Cardiac muscle cell (in vitro differentiated cells and primary cell): ENCODE data around the gene ZC3HAV1. TPM values are rescaled to one million over a fixed set of nuclear protein-coding genes. Genes with fewer than 3 reads are reported as not detected.
"Not testable (repeated sequence)": the region's sequence is repeated elsewhere in the genome, so short reads cannot be mapped to it uniquely, and the experiment has no call there.

ENCODE experiments used
- DNase-seq, 2 donors: peaks; one replicate each; pipeline versions ENCODE4 v3.0.0 to v3.0.0-alpha.2; 2010 to 2017; ENCODE audit warnings: low read depth in 1 of 2, low spot score in 1 of 2
- H3K27ac ChIP-seq: fragments of 200-600 bp; sonication (generic); 2 replicates; pipeline ENCODE4 v1.5.1; 2016
- H3K27me3 ChIP-seq: fragments of 200-600 bp; sonication (generic); 2 replicates; pipeline ENCODE4 v1.6.0; 2016; ENCODE audit warnings: control low read depth
- H3K36me3 ChIP-seq: fragments of 200-600 bp; sonication (generic); 2 replicates; pipeline ENCODE4 v1.5.1; 2016; ENCODE audit warnings: control low read depth
- H3K4me1 ChIP-seq: fragments of 200-600 bp; sonication (generic); 2 replicates; pipeline ENCODE4 v1.8.1; 2017; ENCODE audit warnings: low read depth, mild to moderate bottlenecking, mixed run types
- H3K4me3 ChIP-seq: fragments of 200-600 bp; sonication (generic); 2 replicates; pipeline ENCODE4 v1.5.1; 2016; ENCODE audit warnings: mild to moderate bottlenecking
- H3K9me3 ChIP-seq: fragments of 200-600 bp; sonication (generic); 2 replicates; pipeline ENCODE4 v1.5.1; 2017; ENCODE audit warnings: low read depth, mild to moderate bottlenecking, control low read depth
- polyA plus RNA-seq: library from polyadenylated mRNA; unstranded; fragments of >200 nt; fragmentation: Nextera tagmentation; extraction: Ambion mirVana; gene quantifications from 2 replicates; pipeline ENCODE4 v1.2.1, GENCODE V29; 2016
- total RNA-seq: library from RNA; depleted of rRNA; stranded (reverse); fragments of >200 nt; gene quantifications from 2 replicates; pipeline ENCODE4 v1.2.3, GENCODE V29; 2016
- TF ChIP-seq, protein P1 (sequence below): IDR thresholded peaks from 2 replicates; pipeline ENCODE4 v1.5.1; 2012; ENCODE audit warnings: low read depth, mild to moderate bottlenecking, low read length

ZC3HAV1 gene
- total and polyA plus RNA-seq, 2 experiments from 2014 or later: 13.8 to 18.6 TPM

DNA sequence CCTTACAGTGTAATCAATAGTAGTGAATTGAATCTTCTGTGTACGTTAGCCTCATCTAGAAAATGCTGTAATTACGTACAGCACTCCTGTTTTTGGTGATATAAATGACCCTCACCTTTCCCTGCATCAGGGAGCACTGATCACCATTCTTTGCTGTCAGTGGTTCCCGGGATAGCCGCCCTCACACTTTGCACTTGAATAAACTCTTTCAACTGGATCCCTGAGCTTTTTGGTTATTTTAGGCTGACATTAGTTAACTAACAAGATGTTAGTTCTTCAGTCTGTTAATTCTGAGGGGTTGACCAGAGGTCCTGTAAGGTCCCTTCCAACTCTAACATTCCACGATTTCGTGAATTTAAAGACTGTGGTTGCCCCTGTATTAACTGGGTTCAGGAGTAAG, 23.4 kb upstream of the ZC3HAV1 start:
- TF ChIP-seq, protein P1, sequence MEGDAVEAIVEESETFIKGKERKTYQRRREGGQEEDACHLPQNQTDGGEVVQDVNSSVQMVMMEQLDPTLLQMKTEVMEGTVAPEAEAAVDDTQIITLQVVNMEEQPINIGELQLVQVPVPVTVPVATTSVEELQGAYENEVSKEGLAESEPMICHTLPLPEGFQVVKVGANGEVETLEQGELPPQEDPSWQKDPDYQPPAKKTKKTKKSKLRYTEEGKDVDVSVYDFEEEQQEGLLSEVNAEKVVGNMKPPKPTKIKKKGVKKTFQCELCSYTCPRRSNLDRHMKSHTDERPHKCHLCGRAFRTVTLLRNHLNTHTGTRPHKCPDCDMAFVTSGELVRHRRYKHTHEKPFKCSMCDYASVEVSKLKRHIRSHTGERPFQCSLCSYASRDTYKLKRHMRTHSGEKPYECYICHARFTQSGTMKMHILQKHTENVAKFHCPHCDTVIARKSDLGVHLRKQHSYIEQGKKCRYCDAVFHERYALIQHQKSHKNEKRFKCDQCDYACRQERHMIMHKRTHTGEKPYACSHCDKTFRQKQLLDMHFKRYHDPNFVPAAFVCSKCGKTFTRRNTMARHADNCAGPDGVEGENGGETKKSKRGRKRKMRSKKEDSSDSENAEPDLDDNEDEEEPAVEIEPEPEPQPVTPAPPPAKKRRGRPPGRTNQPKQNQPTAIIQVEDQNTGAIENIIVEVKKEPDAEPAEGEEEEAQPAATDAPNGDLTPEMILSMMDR: no peak
- Histone ChIP-seq H3K4me3 (peak overlapping the region; percentile 51), H3K9me3 (no peaks in the 10 kb centered on the region), H3K27ac (no peak overlapping the region), H3K27me3 (peaks cover 6% of the 10 kb centered on the region), H3K36me3 (no peaks in the 10 kb centered on the region), H3K4me1 (no peaks in the 10 kb centered on the region)
- no peak for DNase-seq

DNA sequence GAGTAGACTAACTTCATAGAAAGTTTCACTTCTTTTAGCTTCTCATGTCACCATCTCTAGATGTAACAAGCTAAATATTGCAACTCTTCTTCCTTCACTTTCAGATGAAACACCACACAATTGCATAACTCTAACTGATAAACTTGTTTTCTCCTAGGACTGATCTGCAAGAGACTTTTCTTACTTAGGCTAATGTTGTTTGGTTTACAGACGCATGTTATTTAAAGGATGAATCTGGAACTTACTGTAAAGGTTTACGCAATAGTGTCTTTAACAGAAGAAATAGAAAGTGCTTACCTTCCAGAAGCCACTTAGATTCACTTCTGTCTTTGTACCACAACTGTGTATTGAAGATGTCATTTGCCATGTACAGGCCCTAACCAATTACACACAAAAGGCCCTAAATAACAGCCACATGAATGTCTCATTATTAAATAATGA, 22.1 kb upstream of the ZC3HAV1 start:
- H3K27me3 ChIP-seq: peaks cover 6% of the 10 kb centered on the region
- H3K4me1 ChIP-seq: no peaks in the 10 kb centered on the region
- H3K9me3 ChIP-seq: no peaks in the 10 kb centered on the region
- no peak for DNase-seq
- TF ChIP-seq, protein P1: no peak
- no peak overlapping the region for H3K4me3 ChIP-seq
- H3K27ac ChIP-seq: no peak overlapping the region
- no peaks in the 10 kb centered on the region for H3K36me3 ChIP-seq

DNA sequence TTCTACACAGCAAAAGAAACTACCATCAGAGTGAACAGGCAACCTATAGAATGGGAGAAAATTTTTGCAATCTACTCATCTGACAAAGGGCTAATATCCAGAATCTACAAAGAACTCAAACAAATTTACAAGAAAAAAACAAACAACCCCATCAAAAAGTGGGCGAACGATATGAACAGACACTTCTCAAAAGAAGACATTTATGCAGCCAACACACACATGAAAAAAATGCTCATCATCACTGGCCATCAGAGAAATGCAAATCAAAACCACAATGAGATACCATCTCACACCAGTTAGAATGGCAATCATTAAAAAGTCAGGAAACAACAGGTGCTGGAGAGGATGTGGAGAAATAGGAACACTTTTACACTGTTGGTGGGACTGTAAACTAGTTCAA, 20.3 kb upstream of the ZC3HAV1 start:
- H3K27ac ChIP-seq, H3K9me3 ChIP-seq, H3K4me3 ChIP-seq, H3K27me3 ChIP-seq, H3K36me3 ChIP-seq, H3K4me1 ChIP-seq, DNase-seq: not testable (repeated sequence)

DNA sequence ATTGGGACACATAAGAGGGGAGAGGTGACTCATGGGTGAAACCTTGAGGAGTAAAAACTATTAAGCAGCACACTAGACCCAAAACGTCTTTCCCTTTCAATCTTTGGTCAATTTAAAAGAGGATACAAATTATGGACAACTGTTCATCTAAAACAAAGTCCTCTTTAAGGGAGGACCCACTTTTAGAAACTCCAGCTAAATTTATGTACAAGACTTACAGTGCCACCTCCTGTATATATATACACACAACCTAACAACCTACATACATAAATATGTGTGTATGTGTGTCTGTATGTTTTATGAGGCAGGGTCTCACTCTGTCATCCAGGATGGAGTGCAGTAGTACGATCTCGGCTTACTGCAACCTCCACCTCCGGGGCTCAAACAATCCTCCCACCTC, 18.1 kb upstream of the ZC3HAV1 start:
- peak in 1 of 2 donors; percentile 14 for DNase-seq
- Histone ChIP-seq H3K36me3 (no peaks in the 10 kb centered on the region), H3K27ac (no peak overlapping the region), H3K4me3 (no peak overlapping the region), H3K4me1 (no peaks in the 10 kb centered on the region), H3K9me3 (no peaks in the 10 kb centered on the region), H3K27me3 (peaks cover 6% of the 10 kb centered on the region)
- TF ChIP-seq, protein P1: no peak

DNA sequence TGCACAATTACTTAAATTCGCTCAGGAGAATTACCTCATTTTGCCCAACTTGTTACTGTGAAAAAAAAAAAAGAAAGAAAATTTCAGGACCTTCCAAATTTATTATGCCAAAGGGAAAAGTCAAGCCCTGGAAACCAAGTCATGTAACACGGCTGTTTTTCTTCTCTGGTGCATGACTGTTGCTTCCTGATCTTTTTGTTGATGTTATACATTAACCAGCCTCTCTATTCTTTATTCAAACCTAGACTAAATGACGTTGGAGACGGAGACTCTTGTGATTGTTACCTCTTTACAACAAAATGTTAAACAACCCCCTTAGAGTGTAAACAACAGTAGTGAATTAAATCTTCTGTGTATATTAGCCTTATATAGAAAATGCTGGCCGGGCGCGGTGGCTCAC, 16.1 kb upstream of the ZC3HAV1 start:
- Histone ChIP-seq H3K4me3 (no peak overlapping the region), H3K9me3 (no peaks in the 10 kb centered on the region), H3K4me1 (no peaks in the 10 kb centered on the region), H3K36me3 (no peaks in the 10 kb centered on the region), H3K27me3 (no peaks in the 10 kb centered on the region), H3K27ac (no peak overlapping the region)
- TF ChIP-seq, protein P1: no peak
- no peak for DNase-seq

DNA sequence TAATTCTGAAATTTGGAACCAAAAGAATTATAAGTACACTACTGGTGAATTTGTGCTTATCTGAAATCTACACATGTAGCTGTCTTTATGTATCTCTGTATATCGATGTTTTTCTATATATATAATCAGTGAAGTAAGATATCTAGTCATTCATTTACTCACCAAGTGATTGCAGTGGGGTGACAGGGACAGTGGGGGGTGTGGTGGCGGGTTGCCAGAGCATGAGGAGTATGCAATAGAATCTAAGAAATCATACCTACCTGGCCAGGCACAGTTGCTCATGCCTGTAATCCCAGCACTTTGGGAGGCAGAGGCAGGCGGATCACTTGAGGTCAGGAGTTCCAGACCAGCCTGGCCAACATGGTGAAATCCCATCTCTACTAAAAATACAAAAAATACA, 15.5 kb upstream of the ZC3HAV1 start:
- not testable (repeated sequence) for DNase-seq, H3K4me1 ChIP-seq, H3K27ac ChIP-seq, H3K36me3 ChIP-seq, H3K9me3 ChIP-seq, H3K27me3 ChIP-seq, H3K4me3 ChIP-seq
